PC-9 (cell line): ENCODE data around the gene DBX1.

Experiments used
- EZH2 ChIP-seq: fragments of 200-600 bp; sonication (generic); IDR thresholded peaks from 2 replicates; pipeline ENCODE4 v1.8.0; 2017; ENCODE audit warnings: antibody characterized with exemption, low read depth
- TF ChIP-seq, protein P1 (sequence below): fragments of 200-600 bp; sonication (generic); conservative IDR thresholded peaks from 2 replicates; pipeline ENCODE4 v1.6.1; 2017; ENCODE audit warnings: mixed run types, antibody characterized with exemption, mild to moderate bottlenecking, moderate library complexity

GRCh38 chr11:20159466-20160381 lies 551 bp downstream of the DBX1 start:
- TF ChIP-seq, protein P1, sequence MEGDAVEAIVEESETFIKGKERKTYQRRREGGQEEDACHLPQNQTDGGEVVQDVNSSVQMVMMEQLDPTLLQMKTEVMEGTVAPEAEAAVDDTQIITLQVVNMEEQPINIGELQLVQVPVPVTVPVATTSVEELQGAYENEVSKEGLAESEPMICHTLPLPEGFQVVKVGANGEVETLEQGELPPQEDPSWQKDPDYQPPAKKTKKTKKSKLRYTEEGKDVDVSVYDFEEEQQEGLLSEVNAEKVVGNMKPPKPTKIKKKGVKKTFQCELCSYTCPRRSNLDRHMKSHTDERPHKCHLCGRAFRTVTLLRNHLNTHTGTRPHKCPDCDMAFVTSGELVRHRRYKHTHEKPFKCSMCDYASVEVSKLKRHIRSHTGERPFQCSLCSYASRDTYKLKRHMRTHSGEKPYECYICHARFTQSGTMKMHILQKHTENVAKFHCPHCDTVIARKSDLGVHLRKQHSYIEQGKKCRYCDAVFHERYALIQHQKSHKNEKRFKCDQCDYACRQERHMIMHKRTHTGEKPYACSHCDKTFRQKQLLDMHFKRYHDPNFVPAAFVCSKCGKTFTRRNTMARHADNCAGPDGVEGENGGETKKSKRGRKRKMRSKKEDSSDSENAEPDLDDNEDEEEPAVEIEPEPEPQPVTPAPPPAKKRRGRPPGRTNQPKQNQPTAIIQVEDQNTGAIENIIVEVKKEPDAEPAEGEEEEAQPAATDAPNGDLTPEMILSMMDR: no peak
- TF ChIP-seq EZH2: no peak
